GM18873 (cell line): Measurements from ENCODE around the gene THBS3.
A peak's percentile ranks its signal among the peaks of the same experiment; 100 is the strongest.
"Not testable (repeated sequence)": the region's sequence is repeated elsewhere in the genome, so short reads cannot be mapped to it uniquely, and the experiment has no call there.

Experiments used
- ATAC-seq: cut with Tn5 transposase; IDR thresholded peaks from one replicate; pipeline ENCODE4 v1.9.1; 2021; ENCODE audit warnings: mild to moderate bottlenecking, moderate library complexity, moderate number of reproducible peaks; ENCODE audit not compliant: unreplicated experiment, low FRiP score

THBS3 gene

GRCh38 chr1:155236451-155236850 is 28.8 kb upstream of the THBS3 start:
- no peak for ATAC-seq

- not testable (repeated sequence) for ATAC-seq
These were observed 27.7 kb upstream of the THBS3 start for GRCh38 chr1:155235375-155235774.

GRCh38 chr1:155233502-155233901 is 25.8 kb upstream of the THBS3 start:
- not testable (repeated sequence) for ATAC-seq

- not testable (repeated sequence) for ATAC-seq
These were observed 24.6 kb upstream of the THBS3 start for GRCh38 chr1:155232001-155232978.

GRCh38 chr1:155231302-155231701 is 23.6 kb upstream of the THBS3 start:
- ATAC-seq: not testable (repeated sequence)

GRCh38 chr1:155228096-155228427 is 20.4 kb upstream of the THBS3 start:
- no peak for ATAC-seq

- ATAC-seq: peak; percentile 92
These were observed 19.8 kb upstream of the THBS3 start for GRCh38 chr1:155227261-155228095.

- no peak for ATAC-seq
These were observed 19.2 kb upstream of the THBS3 start for GRCh38 chr1:155226910-155227260.

GRCh38 chr1:155226188-155226909 is 18.7 kb upstream of the THBS3 start:
- ATAC-seq: no peak

GRCh38 chr1:155225404-155225759 is 17.7 kb upstream of the THBS3 start:
- not testable (repeated sequence) for ATAC-seq

- ATAC-seq: no peak
These were observed 15.3 kb upstream of the THBS3 start for GRCh38 chr1:155223047-155223446.

- not testable (repeated sequence) for ATAC-seq
These were observed 12.7 kb upstream of the THBS3 start for GRCh38 chr1:155220211-155220965.

- ATAC-seq: no peak
These were observed 11.9 kb upstream of the THBS3 start for GRCh38 chr1:155219592-155220031.

GRCh38 chr1:155218854-155219591 is 11.3 kb upstream of the THBS3 start:
- no peak for ATAC-seq

- not testable (repeated sequence) for ATAC-seq
These were observed 7.0 kb upstream of the THBS3 start for GRCh38 chr1:155214702-155215101.

GRCh38 chr1:155212051-155212440 is 4.3 kb upstream of the THBS3 start:
- not testable (repeated sequence) for ATAC-seq

GRCh38 chr1:155211381-155212050 is 3.8 kb upstream of the THBS3 start:
- not testable (repeated sequence) for ATAC-seq

- no peak for ATAC-seq
These were observed 2.8 kb upstream of the THBS3 start for GRCh38 chr1:155210314-155211104.
